ENCODE data around the gene NKD2.

NKD2 gene

DNA sequence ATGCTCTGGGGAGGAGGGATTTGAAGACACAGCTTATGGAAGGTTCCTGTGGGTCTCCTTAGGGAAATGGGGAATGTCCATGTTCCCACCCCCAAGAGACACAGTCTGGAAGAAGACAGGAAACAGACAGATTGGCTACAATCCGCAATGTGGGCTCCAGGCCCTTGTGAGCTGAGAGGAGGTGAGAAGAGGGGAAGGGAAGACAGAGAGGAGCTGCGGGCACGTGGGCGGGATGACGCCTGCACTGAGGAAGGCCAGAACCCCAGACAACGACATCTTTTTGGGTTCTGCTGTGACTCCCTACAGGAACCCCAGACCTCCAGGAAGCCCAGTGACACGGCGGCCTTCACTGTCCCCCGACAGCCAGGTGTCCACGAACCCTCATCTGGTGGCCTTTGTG is 29.9 kb upstream of the NKD2 start:
- peak; percentile 45 for DNase-seq (ENCODE audit: low read depth)
- TF ChIP-seq, protein P1, sequence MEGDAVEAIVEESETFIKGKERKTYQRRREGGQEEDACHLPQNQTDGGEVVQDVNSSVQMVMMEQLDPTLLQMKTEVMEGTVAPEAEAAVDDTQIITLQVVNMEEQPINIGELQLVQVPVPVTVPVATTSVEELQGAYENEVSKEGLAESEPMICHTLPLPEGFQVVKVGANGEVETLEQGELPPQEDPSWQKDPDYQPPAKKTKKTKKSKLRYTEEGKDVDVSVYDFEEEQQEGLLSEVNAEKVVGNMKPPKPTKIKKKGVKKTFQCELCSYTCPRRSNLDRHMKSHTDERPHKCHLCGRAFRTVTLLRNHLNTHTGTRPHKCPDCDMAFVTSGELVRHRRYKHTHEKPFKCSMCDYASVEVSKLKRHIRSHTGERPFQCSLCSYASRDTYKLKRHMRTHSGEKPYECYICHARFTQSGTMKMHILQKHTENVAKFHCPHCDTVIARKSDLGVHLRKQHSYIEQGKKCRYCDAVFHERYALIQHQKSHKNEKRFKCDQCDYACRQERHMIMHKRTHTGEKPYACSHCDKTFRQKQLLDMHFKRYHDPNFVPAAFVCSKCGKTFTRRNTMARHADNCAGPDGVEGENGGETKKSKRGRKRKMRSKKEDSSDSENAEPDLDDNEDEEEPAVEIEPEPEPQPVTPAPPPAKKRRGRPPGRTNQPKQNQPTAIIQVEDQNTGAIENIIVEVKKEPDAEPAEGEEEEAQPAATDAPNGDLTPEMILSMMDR (conservative IDR thresholded peaks at IDR 0.05; ENCODE audit: control insufficient read depth, insufficient read depth, low read depth, low read length), result no peak
- H3K4me3 ChIP-seq (ENCODE audit: control insufficient read depth, low read depth, low read length), result no peak overlapping the region

GRCh38 chr5:979100-979817 is 29.3 kb upstream of the NKD2 start:
- TF ChIP-seq, protein P1 (conservative IDR thresholded peaks at IDR 0.05; ENCODE audit: control insufficient read depth, insufficient read depth, low read depth, low read length), result no peak
- no peak for DNase-seq (ENCODE audit: low read depth)
- no peak overlapping the region for H3K4me3 ChIP-seq (ENCODE audit: control insufficient read depth, low read depth, low read length)

DNA sequence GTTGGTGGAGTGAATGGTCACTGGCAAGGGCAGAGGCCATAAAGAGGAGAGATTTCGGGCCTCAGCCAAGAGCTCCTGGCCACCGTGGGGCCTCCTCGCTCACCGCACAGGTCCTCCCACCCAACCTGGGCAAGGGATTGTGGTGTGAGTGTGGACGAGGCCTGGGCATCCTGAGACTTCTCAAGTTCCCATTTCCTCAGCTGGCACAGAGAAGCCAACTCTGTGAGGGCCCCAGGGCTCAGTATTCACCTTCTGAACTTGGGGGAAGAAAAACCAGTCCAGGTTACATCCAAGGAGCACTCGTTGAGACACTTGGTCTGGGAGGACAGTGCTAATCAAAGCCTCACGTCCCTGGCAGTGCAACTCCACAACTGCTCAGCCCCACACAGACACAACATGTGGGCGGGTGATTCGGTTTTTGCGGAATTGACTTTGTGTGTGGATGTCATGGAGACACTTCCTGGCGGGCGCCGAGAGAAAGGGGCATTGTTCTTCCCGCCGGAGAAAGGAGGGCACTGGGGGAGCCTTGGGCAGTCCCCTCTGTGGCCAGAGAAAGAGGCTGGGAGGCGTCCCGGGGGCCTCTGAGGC is 28.5 kb upstream of the NKD2 start:
- TF ChIP-seq, protein P1 (conservative IDR thresholded peaks at IDR 0.05; ENCODE audit: control insufficient read depth, insufficient read depth, low read depth, low read length), result no peak
- no peak overlapping the region for H3K4me3 ChIP-seq (ENCODE audit: control insufficient read depth, low read depth, low read length)
- no peak for DNase-seq (ENCODE audit: low read depth)

DNA sequence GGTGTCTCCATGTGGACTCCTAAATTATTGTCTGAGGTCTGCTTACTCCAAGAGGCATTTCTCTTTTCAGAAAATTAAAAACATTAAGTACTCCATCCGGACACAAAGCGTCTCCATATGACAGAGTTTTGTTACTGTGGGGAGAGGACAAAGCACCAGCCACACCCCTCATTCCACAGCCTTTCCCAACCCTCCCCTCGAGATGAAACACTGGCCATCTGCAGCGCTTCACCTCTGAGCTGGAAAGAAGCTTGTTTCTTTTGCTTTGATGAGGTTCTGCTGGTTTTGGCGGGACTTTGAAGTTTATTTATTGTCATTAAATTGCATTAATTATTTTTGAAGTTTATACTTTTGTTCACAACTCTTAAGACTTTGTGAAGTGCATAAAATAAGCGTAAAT is 27.6 kb upstream of the NKD2 start:
- TF ChIP-seq, protein P1 (conservative IDR thresholded peaks at IDR 0.05; ENCODE audit: control insufficient read depth, insufficient read depth, low read depth, low read length), result no peak
- no peak for DNase-seq (ENCODE audit: low read depth)
- H3K4me3 ChIP-seq (ENCODE audit: control insufficient read depth, low read depth, low read length), result no peak overlapping the region

DNA sequence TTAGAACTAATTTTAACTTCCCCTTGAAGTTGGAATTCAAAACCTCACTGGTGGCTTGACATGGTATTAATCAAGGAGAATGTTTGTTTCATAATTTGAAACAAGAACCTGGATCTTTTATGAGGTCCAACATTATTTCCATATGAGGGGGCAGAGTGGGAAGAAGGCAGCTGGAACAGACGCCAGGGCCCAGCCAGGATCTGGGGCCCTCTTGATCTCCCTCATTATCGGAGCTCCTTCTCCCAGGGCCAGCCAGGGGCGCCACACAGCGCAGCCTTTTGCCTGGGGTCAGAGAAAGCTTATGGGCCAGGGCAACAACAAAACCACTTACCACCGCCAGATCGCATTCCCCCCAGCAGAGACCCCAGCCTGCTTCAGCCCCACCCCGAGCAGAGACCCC is 27.1 kb upstream of the NKD2 start:
- no peak for DNase-seq (ENCODE audit: low read depth)
- no peak overlapping the region for H3K4me3 ChIP-seq (ENCODE audit: control insufficient read depth, low read depth, low read length)
- TF ChIP-seq, protein P1 (conservative IDR thresholded peaks at IDR 0.05; ENCODE audit: control insufficient read depth, insufficient read depth, low read depth, low read length), result no peak

GRCh38 chr5:982377-983237 is 26.0 kb upstream of the NKD2 start:
- DNase-seq (ENCODE audit: low read depth), result no peak
- TF ChIP-seq, protein P1 (conservative IDR thresholded peaks at IDR 0.05; ENCODE audit: control insufficient read depth, insufficient read depth, low read depth, low read length), result no peak
- no peak overlapping the region for H3K4me3 ChIP-seq (ENCODE audit: control insufficient read depth, low read depth, low read length)
